Measurements from ENCODE around the gene OPCML.

GRCh38 chr11:132523929-132524328 is 1008.4 kb downstream of the OPCML start:
- TF ChIP-seq CTCF (IDR thresholded peaks at IDR 0.05; ENCODE audit: low read length) (no peak), EZH2 (IDR thresholded peaks at IDR 0.05; ENCODE audit: borderline replicate concordance, low read length) (no peak)

Measured in OCI-LY1 (cell line).